ENCODE data around the gene KLK3.

The KLK3 gene

DNA sequence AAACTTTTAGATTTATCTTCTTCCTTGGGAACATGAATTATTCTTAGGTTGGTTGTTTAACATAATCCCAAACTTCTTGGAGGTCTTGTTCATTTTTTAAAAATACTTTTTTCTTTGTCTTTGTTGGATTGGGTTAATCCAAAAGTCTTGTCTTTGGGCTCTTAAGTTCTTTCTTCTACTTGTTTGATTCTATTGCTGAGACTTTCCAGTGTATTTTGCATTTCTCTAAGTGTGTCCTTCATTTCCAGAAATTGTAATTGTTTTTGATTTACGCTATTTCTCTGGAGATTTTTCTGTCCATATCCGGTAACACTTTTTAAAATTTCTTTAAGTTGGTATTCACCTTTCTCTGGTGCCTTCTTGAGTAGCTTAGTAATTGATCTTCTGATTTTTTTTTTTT lies 11.5 kb upstream of the KLK3 start:
- Histone ChIP-seq H3K36me3 (ENCODE audit: control insufficient read depth, insufficient read depth, low read length) (no peaks in the 10 kb centered on the region), H3K27me3 (ENCODE audit: insufficient read depth, low read length, poor library complexity) (no peaks in the 10 kb centered on the region), H3K4me1 (ENCODE audit: control insufficient read depth, low read depth, low read length) (no peaks in the 10 kb centered on the region), H3K9ac (ENCODE audit: low read length) (no peak overlapping the region), H2BK15ac (replicated peaks; ENCODE audit: low read depth) (no peak overlapping the region), H3K79me2 (ENCODE audit: control insufficient read depth, insufficient read depth, low read length) (no peaks in the 10 kb centered on the region), H4K8ac (ENCODE audit: low read depth, low read length) (no peak overlapping the region), H2BK5ac (ENCODE audit: low read length) (no peak overlapping the region), H3K27ac (ENCODE audit: low read depth, low read length) (no peak overlapping the region), H3K79me1 (ENCODE audit: low read length) (no peaks in the 10 kb centered on the region), H3K56ac (ENCODE audit: low read length) (no peak overlapping the region), H3K4ac (ENCODE audit: low read depth, low read length) (no peak overlapping the region), H3K18ac (ENCODE audit: low read length) (no peak overlapping the region), H2AK5ac (ENCODE audit: low read length) (no peak overlapping the region), H2BK120ac (ENCODE audit: low read depth, low read length) (no peak overlapping the region), H3K23ac (ENCODE audit: low read length) (no peak overlapping the region), H3K4me2 (ENCODE audit: low read length) (no peak overlapping the region), H4K5ac (ENCODE audit: low read length) (no peak overlapping the region), H3K4me3 (ENCODE audit: low read length) (no peak overlapping the region)
- DNase-seq, result no peak
- no CpG with 5 or more reads among the region's 2 CpGs for WGBS (ENCODE audit: extremely low coverage, insufficient coverage, low lambda C conversion rate)

DNA sequence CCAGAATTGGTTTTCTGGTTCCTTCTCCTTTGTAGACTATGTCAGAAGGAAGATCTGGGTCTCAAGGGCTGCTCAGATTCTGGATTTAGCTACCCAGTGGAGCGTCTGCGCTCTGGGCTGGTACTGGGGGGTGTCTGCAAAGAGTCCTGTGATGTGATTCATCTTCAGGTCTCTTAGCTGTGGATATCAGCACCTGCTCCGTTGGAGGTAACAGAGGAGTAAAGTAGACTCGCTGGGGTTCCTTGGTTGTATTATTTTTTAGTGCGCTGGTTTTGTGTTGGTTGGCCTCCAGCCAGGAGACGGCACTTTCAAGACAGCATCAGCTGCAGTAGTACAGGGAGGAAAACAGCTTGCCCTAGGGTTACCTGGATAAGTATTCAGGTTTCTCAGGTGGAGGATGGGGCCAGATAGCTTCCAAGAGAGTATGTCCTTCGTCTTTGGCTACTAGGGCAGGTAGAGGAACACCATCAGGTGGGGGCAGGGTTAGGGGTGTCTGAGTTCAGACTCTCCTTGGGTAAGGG lies 11.0 kb upstream of the KLK3 start:
- Histone ChIP-seq H3K36me3 (ENCODE audit: control insufficient read depth, insufficient read depth, low read length) (no peaks in the 10 kb centered on the region), H2BK15ac (replicated peaks; ENCODE audit: low read depth) (no peak overlapping the region), H3K27ac (ENCODE audit: low read depth, low read length) (no peak overlapping the region), H2AK5ac (ENCODE audit: low read length) (no peak overlapping the region), H3K56ac (ENCODE audit: low read length) (no peak overlapping the region), H3K4me2 (ENCODE audit: low read length) (no peak overlapping the region), H2BK5ac (ENCODE audit: low read length) (no peak overlapping the region), H3K4me3 (ENCODE audit: low read length) (no peak overlapping the region), H3K18ac (ENCODE audit: low read length) (no peak overlapping the region), H3K79me1 (ENCODE audit: low read length) (no peaks in the 10 kb centered on the region), H3K23ac (ENCODE audit: low read length) (no peak overlapping the region), H4K8ac (ENCODE audit: low read depth, low read length) (no peak overlapping the region), H3K79me2 (ENCODE audit: control insufficient read depth, insufficient read depth, low read length) (no peaks in the 10 kb centered on the region), H4K5ac (ENCODE audit: low read length) (no peak overlapping the region), H3K27me3 (ENCODE audit: insufficient read depth, low read length, poor library complexity) (no peaks in the 10 kb centered on the region), H3K9ac (ENCODE audit: low read length) (no peak overlapping the region), H2BK120ac (ENCODE audit: low read depth, low read length) (no peak overlapping the region), H3K4me1 (ENCODE audit: control insufficient read depth, low read depth, low read length) (no peaks in the 10 kb centered on the region), H3K4ac (ENCODE audit: low read depth, low read length) (no peak overlapping the region)
- no peak for DNase-seq
- no CpG with 5 or more reads among the region's 7 CpGs for WGBS (ENCODE audit: extremely low coverage, insufficient coverage, low lambda C conversion rate)

DNA sequence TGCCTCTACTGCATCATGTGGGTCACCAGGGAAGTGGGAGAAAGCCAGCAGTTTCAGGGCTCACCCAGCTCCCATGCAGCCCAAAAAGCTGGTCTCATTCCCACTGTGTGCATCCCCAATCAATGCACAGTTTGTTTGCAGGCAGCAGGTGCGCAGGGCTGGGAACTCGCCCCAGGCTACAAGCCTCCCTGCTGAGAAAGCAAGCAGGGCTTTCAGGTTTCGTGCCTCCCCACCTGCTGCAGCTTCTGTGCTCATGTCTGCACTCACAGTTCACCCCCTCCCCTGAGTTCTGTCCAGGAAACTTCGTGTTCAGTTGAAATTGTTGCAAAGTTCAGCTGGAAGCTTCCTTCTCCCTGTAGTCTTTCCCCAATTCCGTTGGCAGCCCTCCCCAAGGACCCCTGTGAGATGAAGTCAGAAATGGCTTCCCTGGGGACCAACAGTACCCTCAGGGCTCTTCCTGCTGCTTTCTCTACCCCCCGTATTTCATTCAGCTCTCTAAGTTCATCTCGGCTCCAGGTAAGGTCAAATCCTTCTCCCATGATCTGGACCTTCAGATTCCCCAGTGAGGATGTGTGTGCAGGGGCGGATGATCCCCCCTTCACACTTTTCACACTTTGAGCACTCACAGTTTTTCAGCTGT lies 10.3 kb upstream of the KLK3 start:
- no peaks in the 10 kb centered on the region for H3K4me1 ChIP-seq (ENCODE audit: control insufficient read depth, low read depth, low read length)
- no CpG with 5 or more reads among the region's 8 CpGs for WGBS (ENCODE audit: extremely low coverage, insufficient coverage, low lambda C conversion rate)
- H3K18ac ChIP-seq (ENCODE audit: low read length), result no peak overlapping the region

DNA sequence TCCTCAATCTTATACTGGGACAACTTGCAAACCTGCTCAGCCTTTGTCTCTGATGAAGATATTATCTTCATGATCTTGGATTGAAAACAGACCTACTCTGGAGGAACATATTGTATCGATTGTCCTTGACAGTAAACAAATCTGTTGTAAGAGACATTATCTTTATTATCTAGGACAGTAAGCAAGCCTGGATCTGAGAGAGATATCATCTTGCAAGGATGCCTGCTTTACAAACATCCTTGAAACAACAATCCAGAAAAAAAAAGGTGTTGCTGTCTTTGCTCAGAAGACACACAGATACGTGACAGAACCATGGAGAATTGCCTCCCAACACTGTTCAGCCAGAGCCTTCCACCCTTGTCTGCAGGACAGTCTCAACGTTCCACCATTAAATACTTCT lies 4.0 kb upstream of the KLK3 start:
- H4K8ac ChIP-seq (ENCODE audit: low read depth, low read length), result no peak overlapping the region
- no peaks in the 10 kb centered on the region for H3K79me1 ChIP-seq (ENCODE audit: low read length)
- H2BK15ac ChIP-seq (replicated peaks; ENCODE audit: low read depth), result no peak overlapping the region
- H3K4me1 ChIP-seq (ENCODE audit: control insufficient read depth, low read depth, low read length), result no peaks in the 10 kb centered on the region
- no peaks in the 10 kb centered on the region for H3K36me3 ChIP-seq (ENCODE audit: control insufficient read depth, insufficient read depth, low read length)
- no peak overlapping the region for H3K9ac ChIP-seq (ENCODE audit: low read length)
- WGBS (ENCODE audit: extremely low coverage, insufficient coverage, low lambda C conversion rate), result no CpG with 5 or more reads among the region's 3 CpGs
- no peaks in the 10 kb centered on the region for H3K79me2 ChIP-seq (ENCODE audit: control insufficient read depth, insufficient read depth, low read length)
- H3K18ac ChIP-seq (ENCODE audit: low read length), result no peak overlapping the region
- H3K27ac ChIP-seq (ENCODE audit: low read depth, low read length), result no peak overlapping the region
- no peaks in the 10 kb centered on the region for H3K27me3 ChIP-seq (ENCODE audit: insufficient read depth, low read length, poor library complexity)
- H2BK5ac ChIP-seq (ENCODE audit: low read length), result no peak overlapping the region
- H3K56ac ChIP-seq (ENCODE audit: low read length), result no peak overlapping the region
- no peak overlapping the region for H3K23ac ChIP-seq (ENCODE audit: low read length)
- H4K5ac ChIP-seq (ENCODE audit: low read length), result no peak overlapping the region
- no peak overlapping the region for H3K4me3 ChIP-seq (ENCODE audit: low read length)
- H2AK5ac ChIP-seq (ENCODE audit: low read length), result no peak overlapping the region
- H3K4me2 ChIP-seq (ENCODE audit: low read length), result no peak overlapping the region
- DNase-seq, result no peak
- no peak overlapping the region for H2BK120ac ChIP-seq (ENCODE audit: low read depth, low read length)
- no peak overlapping the region for H3K4ac ChIP-seq (ENCODE audit: low read depth, low read length)

More for the DNA sequence above, 10.3 kb upstream of the KLK3 start:
- Histone ChIP-seq H3K56ac (ENCODE audit: low read length) (no peak overlapping the region), H3K4me2 (ENCODE audit: low read length) (no peak overlapping the region), H3K79me2 (ENCODE audit: control insufficient read depth, insufficient read depth, low read length) (no peaks in the 10 kb centered on the region), H4K8ac (ENCODE audit: low read depth, low read length) (no peak overlapping the region), H3K4ac (ENCODE audit: low read depth, low read length) (no peak overlapping the region), H4K5ac (ENCODE audit: low read length) (no peak overlapping the region), H3K27me3 (ENCODE audit: insufficient read depth, low read length, poor library complexity) (no peaks in the 10 kb centered on the region), H3K4me3 (ENCODE audit: low read length) (no peak overlapping the region), H2BK5ac (ENCODE audit: low read length) (no peak overlapping the region), H3K23ac (ENCODE audit: low read length) (no peak overlapping the region), H3K27ac (ENCODE audit: low read depth, low read length) (no peak overlapping the region), H2BK120ac (ENCODE audit: low read depth, low read length) (no peak overlapping the region), H2AK5ac (ENCODE audit: low read length) (no peak overlapping the region), H2BK15ac (replicated peaks; ENCODE audit: low read depth) (no peak overlapping the region), H3K79me1 (ENCODE audit: low read length) (no peaks in the 10 kb centered on the region), H3K9ac (ENCODE audit: low read length) (no peak overlapping the region), H3K36me3 (ENCODE audit: control insufficient read depth, insufficient read depth, low read length) (no peaks in the 10 kb centered on the region)
- DNase-seq, result no peak

- Histone ChIP-seq H2BK5ac (ENCODE audit: low read length) (no peak overlapping the region), H3K4me3 (ENCODE audit: low read length) (no peak overlapping the region), H2AK5ac (ENCODE audit: low read length) (no peak overlapping the region), H3K27ac (ENCODE audit: low read depth, low read length) (no peak overlapping the region), H3K4ac (ENCODE audit: low read depth, low read length) (no peak overlapping the region), H3K23ac (ENCODE audit: low read length) (no peak overlapping the region), H2BK15ac (replicated peaks; ENCODE audit: low read depth) (no peak overlapping the region), H3K4me1 (ENCODE audit: control insufficient read depth, low read depth, low read length) (no peaks in the 10 kb centered on the region), H3K18ac (ENCODE audit: low read length) (no peak overlapping the region), H4K5ac (ENCODE audit: low read length) (no peak overlapping the region), H4K8ac (ENCODE audit: low read depth, low read length) (no peak overlapping the region), H3K36me3 (ENCODE audit: control insufficient read depth, insufficient read depth, low read length) (no peaks in the 10 kb centered on the region), H3K56ac (ENCODE audit: low read length) (no peak overlapping the region), H2BK120ac (ENCODE audit: low read depth, low read length) (no peak overlapping the region), H3K79me2 (ENCODE audit: control insufficient read depth, insufficient read depth, low read length) (no peaks in the 10 kb centered on the region), H3K9ac (ENCODE audit: low read length) (no peak overlapping the region), H3K79me1 (ENCODE audit: low read length) (no peaks in the 10 kb centered on the region), H3K4me2 (ENCODE audit: low read length) (no peak overlapping the region), H3K27me3 (ENCODE audit: insufficient read depth, low read length, poor library complexity) (no peaks in the 10 kb centered on the region)
- no peak for DNase-seq
- no CpG with 5 or more reads among the region's 4 CpGs for WGBS (ENCODE audit: extremely low coverage, insufficient coverage, low lambda C conversion rate)
These were observed 3.1 kb upstream of the KLK3 start for GRCh38 chr19:50851620-50852019.

DNA sequence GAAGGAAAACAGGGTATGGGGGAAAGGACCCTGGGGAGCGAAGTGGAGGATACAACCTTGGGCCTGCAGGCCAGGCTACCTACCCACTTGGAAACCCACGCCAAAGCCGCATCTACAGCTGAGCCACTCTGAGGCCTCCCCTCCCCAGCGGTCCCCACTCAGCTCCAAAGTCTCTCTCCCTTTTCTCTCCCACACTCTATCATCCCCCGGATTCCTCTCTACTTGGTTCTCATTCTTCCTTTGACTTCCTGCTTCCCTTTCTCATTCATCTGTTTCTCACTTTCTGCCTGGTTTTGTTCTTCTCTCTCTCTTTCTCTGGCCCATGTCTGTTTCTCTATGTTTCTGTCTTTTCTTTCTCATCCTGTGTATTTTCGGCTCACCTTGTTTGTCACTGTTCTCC lies 2.7 kb downstream of the KLK3 start:
- Histone ChIP-seq H3K79me1 (ENCODE audit: low read length) (no peaks in the 10 kb centered on the region), H3K4me2 (ENCODE audit: low read length) (no peak overlapping the region), H3K9ac (ENCODE audit: low read length) (no peak overlapping the region), H3K79me2 (ENCODE audit: control insufficient read depth, insufficient read depth, low read length) (no peaks in the 10 kb centered on the region), H3K23ac (ENCODE audit: low read length) (no peak overlapping the region), H3K56ac (ENCODE audit: low read length) (no peak overlapping the region), H3K4ac (ENCODE audit: low read depth, low read length) (no peak overlapping the region), H3K4me3 (ENCODE audit: low read length) (no peak overlapping the region), H4K5ac (ENCODE audit: low read length) (no peak overlapping the region), H2BK120ac (ENCODE audit: low read depth, low read length) (no peak overlapping the region), H2BK5ac (ENCODE audit: low read length) (no peak overlapping the region), H3K27me3 (ENCODE audit: insufficient read depth, low read length, poor library complexity) (no peaks in the 10 kb centered on the region), H2BK15ac (replicated peaks; ENCODE audit: low read depth) (no peak overlapping the region), H3K27ac (ENCODE audit: low read depth, low read length) (no peak overlapping the region), H2AK5ac (ENCODE audit: low read length) (no peak overlapping the region), H4K8ac (ENCODE audit: low read depth, low read length) (no peak overlapping the region), H3K18ac (ENCODE audit: low read length) (no peak overlapping the region), H3K36me3 (ENCODE audit: control insufficient read depth, insufficient read depth, low read length) (no peaks in the 10 kb centered on the region), H3K4me1 (ENCODE audit: control insufficient read depth, low read depth, low read length) (no peaks in the 10 kb centered on the region)
- no CpG with 5 or more reads among the region's 6 CpGs for WGBS (ENCODE audit: extremely low coverage, insufficient coverage, low lambda C conversion rate)
- DNase-seq, result no peak

All from mesendoderm (in vitro differentiated cells).